NB4 (cell line): ENCODE data around the gene FIG4.

Experiments used
- CTCF ChIP-seq: IDR thresholded peaks from one replicate; pipeline ENCODE4 v1.5.1; 2012; ENCODE audit warnings: low read depth, low read length
- MAX ChIP-seq: IDR thresholded peaks from 2 replicates; pipeline ENCODE4 v1.6.1; 2011; ENCODE audit warnings: low read depth, low read length
- MYC ChIP-seq: IDR thresholded peaks from 2 replicates; pipeline ENCODE4 v1.6.1; 2011; ENCODE audit warnings: low read depth, low read length
- POLR2A ChIP-seq: IDR thresholded peaks from 2 replicates; pipeline ENCODE4 v1.6.1; 2011; ENCODE audit warnings: mild to moderate bottlenecking; ENCODE audit not compliant: insufficient read length; ENCODE audit errors: extremely low read depth

- no peak for TF ChIP-seq CTCF
- no peak for TF ChIP-seq POLR2A
- no peak for TF ChIP-seq MAX
- TF ChIP-seq MYC, result no peak
These were observed 14.4 kb upstream of the FIG4 start for GRCh38 chr6:109676724-109677123.
